ENCODE results near the gene ERC2.

The ERC2 gene

DNA sequence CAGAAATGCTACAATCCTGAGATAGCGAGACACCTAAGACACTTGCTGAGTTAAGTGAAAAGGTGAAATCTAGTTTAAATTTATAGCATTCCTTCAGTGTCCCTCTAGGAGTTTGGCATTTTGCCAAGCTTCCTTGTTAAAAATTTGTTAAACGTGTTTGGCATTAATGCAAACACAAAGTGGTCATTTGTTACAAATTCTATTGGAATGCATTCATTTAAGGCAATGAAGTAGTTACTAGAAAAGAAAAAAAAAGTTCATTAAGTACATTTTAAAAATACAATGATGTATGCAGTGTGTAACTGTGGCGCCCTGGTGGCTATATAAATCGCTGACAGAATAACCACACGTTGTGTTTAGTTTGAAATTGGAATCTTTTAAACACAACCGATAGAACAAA is 949.8 kb downstream of the ERC2 start:
- Histone ChIP-seq H2AFZ (ENCODE audit: low read length) (no peak overlapping the region), H3K4me3 (ENCODE audit: low read depth, low read length, poor library complexity, severe bottlenecking) (no peak overlapping the region), H3K9ac (ENCODE audit: low read length) (no peak overlapping the region), H3K4me1 (ENCODE audit: insufficient read depth, low read length, severe bottlenecking) (peaks cover 13% of the 10 kb centered on the region), H3K27ac (ENCODE audit: low read depth, low read length, poor library complexity, severe bottlenecking) (no peak overlapping the region), H3K36me3 (ENCODE audit: insufficient read depth, low read length) (no peaks in the 10 kb centered on the region), H3K79me2 (ENCODE audit: insufficient read depth, low read length) (no peaks in the 10 kb centered on the region), H3F3A (ENCODE audit: insufficient read depth, low read length) (no peaks in the 10 kb centered on the region), H3K9me2 (ENCODE audit: low read depth, low read length) (no peaks in the 10 kb centered on the region), H4K20me1 (ENCODE audit: insufficient read depth, low read length) (no peaks in the 10 kb centered on the region), H3K27me3 (ENCODE audit: insufficient read depth, low read length) (no peaks in the 10 kb centered on the region; the same call in 1 of the 2 replicates), H3K4me2 (ENCODE audit: low read length) (no peak overlapping the region), H3K9me3 (ENCODE audit: low read length) (no peaks in the 10 kb centered on the region)
- no peak for TF ChIP-seq EZH2 (IDR thresholded peaks at IDR 0.05; ENCODE audit: borderline replicate concordance, low read length)
- TF ChIP-seq, protein P1, sequence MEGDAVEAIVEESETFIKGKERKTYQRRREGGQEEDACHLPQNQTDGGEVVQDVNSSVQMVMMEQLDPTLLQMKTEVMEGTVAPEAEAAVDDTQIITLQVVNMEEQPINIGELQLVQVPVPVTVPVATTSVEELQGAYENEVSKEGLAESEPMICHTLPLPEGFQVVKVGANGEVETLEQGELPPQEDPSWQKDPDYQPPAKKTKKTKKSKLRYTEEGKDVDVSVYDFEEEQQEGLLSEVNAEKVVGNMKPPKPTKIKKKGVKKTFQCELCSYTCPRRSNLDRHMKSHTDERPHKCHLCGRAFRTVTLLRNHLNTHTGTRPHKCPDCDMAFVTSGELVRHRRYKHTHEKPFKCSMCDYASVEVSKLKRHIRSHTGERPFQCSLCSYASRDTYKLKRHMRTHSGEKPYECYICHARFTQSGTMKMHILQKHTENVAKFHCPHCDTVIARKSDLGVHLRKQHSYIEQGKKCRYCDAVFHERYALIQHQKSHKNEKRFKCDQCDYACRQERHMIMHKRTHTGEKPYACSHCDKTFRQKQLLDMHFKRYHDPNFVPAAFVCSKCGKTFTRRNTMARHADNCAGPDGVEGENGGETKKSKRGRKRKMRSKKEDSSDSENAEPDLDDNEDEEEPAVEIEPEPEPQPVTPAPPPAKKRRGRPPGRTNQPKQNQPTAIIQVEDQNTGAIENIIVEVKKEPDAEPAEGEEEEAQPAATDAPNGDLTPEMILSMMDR (IDR thresholded peaks at IDR 0.05; ENCODE audit: low read length): no peak

DNA sequence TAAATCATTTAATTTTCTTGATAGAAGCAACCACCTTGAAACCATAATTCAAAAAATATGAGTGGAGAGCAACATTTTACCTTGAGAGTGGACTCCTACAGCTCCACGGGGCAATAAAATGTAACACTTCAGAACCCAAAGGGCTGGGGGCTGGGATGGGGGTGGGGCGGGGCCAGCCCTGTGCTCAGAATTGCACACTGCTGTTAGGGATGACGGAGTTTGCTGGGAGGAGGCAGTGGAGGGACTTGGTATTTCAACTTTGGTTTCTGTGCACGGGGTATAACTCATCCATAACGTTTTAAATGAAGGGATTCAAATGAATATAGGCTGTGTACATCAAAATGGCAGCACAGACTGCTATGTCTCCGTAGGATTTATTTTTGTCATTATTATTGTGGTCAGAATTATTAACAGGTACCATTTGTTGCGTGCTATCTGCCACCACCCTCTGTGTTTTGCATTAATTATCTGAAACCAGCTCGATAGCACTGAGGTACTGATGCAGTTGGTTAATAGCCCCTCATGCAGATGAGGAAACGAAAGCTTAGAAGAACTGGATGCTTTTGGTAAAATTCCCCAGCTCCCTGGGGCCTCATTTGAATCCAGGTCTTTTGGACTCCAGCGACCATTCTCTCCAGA is 951.8 kb downstream of the ERC2 start:
- Histone ChIP-seq H3K9ac (ENCODE audit: low read length) (no peak overlapping the region), H3K4me3 (ENCODE audit: low read depth, low read length, poor library complexity, severe bottlenecking) (no peak overlapping the region), H3K9me2 (ENCODE audit: low read depth, low read length) (no peaks in the 10 kb centered on the region), H3K4me2 (ENCODE audit: low read length) (no peak overlapping the region), H3K27ac (ENCODE audit: low read depth, low read length, poor library complexity, severe bottlenecking) (no peak overlapping the region), H3K9me3 (ENCODE audit: low read length) (no peaks in the 10 kb centered on the region), H3K4me1 (ENCODE audit: insufficient read depth, low read length, severe bottlenecking) (peaks cover under 1% of the 10 kb centered on the region), H3F3A (ENCODE audit: insufficient read depth, low read length) (no peaks in the 10 kb centered on the region), H4K20me1 (ENCODE audit: insufficient read depth, low read length) (no peaks in the 10 kb centered on the region), H3K27me3 (ENCODE audit: insufficient read depth, low read length) (no peaks in the 10 kb centered on the region; the same call in 1 of the 2 replicates), H3K36me3 (ENCODE audit: insufficient read depth, low read length) (no peaks in the 10 kb centered on the region), H2AFZ (ENCODE audit: low read length) (no peak overlapping the region), H3K79me2 (ENCODE audit: insufficient read depth, low read length) (no peaks in the 10 kb centered on the region)
- TF ChIP-seq, protein P1 (IDR thresholded peaks at IDR 0.05; ENCODE audit: low read length): no peak
- TF ChIP-seq EZH2 (IDR thresholded peaks at IDR 0.05; ENCODE audit: borderline replicate concordance, low read length): no peak

DNA sequence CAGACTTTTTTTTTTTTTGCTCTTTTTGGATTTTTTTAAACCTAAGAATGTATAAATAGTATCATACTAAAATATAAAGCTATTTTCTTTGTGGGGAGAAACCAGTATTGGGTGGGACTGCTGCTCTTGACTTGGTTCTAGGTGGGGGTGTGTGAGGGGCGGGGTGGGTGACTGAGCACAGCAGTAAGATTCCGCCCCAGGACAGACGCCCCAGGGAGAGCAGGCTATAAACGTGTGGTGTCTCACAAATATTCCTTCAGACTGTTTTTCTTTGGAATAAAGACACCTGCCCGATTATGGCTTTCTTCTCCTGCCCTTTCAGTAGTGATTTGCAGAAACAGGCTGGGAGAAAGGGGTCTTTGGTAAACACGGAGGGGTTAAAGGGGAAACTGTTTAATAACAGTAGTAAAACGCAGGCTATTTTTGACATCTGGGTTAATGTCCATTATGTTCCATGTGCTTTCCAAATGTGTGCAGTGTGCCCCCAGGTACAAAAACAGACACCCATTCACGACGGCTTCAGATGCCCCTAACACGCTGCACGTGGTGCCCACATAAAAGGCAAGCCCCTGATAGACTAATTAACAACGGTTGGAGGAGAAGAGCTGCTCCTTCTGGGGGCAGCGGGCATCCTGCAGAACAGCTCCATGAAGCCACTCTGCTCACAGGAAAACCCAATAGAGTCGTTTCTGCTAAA is 952.6 kb downstream of the ERC2 start:
- no peaks in the 10 kb centered on the region for H3K79me2 ChIP-seq (ENCODE audit: insufficient read depth, low read length)
- no peak for TF ChIP-seq EZH2 (IDR thresholded peaks at IDR 0.05; ENCODE audit: borderline replicate concordance, low read length)
- TF ChIP-seq, protein P1 (IDR thresholded peaks at IDR 0.05; ENCODE audit: low read length): no peak
- no peaks in the 10 kb centered on the region for H4K20me1 ChIP-seq (ENCODE audit: insufficient read depth, low read length)
- H2AFZ ChIP-seq (ENCODE audit: low read length): no peak overlapping the region
- no peak overlapping the region for H3K4me3 ChIP-seq (ENCODE audit: low read depth, low read length, poor library complexity, severe bottlenecking)
- H3K27me3 ChIP-seq (ENCODE audit: insufficient read depth, low read length): no peaks in the 10 kb centered on the region; the same call in 1 of the 2 replicates
- H3K4me1 ChIP-seq (ENCODE audit: insufficient read depth, low read length, severe bottlenecking): no peaks in the 10 kb centered on the region
- H3F3A ChIP-seq (ENCODE audit: insufficient read depth, low read length): no peaks in the 10 kb centered on the region
- H3K4me2 ChIP-seq (ENCODE audit: low read length): no peak overlapping the region
- H3K9me3 ChIP-seq (ENCODE audit: low read length): no peaks in the 10 kb centered on the region
- no peaks in the 10 kb centered on the region for H3K36me3 ChIP-seq (ENCODE audit: insufficient read depth, low read length)
- no peak overlapping the region for H3K27ac ChIP-seq (ENCODE audit: low read depth, low read length, poor library complexity, severe bottlenecking)
- H3K9ac ChIP-seq (ENCODE audit: low read length): no peak overlapping the region
- no peaks in the 10 kb centered on the region for H3K9me2 ChIP-seq (ENCODE audit: low read depth, low read length)
